ENCODE data around the gene KRTDAP. TPM values are rescaled to one million over a fixed set of nuclear protein-coding genes. Genes with fewer than 3 reads are reported as not detected.
A peak's percentile ranks its signal among the peaks of the same experiment; 100 is the strongest.
"Not testable (repeated sequence)": the region's sequence is repeated elsewhere in the genome, so short reads cannot be mapped to it uniquely, and the experiment has no call there.

Gene KRTDAP
- total RNA-seq, 1 experiment from 2014 or later = not detected

DNA sequence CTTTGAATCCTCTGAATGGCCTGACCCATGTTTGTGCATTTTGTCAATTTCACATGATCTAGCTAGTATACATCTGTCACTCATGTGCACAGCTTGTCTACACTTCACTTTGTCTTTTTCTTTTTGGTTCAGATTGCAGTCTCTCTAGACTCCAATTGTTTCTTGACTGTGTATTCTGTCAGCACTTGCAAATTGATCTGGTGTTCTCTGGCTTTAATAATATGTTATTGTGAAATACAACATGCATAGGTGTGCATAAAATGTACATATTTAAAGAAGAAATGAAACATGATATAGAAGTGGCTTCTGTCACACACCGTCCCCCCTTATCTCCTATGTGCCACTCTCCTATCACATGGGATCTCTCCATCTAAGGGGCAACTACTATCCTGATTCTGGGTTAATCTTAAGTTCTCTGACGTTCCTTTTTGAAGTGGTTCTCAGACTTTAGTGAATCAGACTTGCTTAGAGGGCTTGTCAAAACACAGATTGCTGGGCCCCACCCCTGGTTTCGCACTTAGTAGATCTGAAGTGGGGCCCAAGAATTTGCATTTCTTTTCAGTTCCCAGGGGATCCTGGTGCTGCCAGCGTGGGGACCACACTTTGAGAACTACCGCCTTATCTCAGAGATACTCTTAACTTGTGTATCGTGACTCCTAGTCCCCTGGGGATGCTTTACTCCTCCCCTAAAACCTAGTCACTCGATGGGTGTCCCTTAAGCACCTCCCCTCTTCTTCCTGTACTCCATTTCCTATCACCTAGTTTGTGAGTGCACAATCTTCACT, 5.8 kb downstream of the KRTDAP start:
- no peak for DNase-seq (ENCODE audit: low spot score)

DNA sequence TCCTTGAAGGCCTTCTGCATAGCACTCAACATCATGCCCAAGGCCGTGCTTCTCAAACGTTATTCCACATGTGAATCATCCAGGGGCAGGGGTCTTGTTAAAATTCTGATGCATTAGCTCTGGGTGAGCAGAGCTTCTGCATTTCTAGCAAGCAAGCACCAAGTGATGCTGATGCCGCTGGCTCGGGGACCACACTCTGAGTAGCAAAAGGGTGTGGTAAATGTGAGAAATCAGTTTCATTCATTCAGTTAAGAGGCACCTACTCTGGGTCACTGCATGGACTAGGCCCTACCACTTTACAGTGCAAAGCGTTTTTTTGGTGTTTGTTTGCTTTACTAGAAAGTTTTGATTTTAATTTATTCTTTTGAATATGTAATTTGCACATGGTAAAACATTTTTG, 7.2 kb downstream of the KRTDAP start:
- no peak for DNase-seq (ENCODE audit: low spot score)

DNA sequence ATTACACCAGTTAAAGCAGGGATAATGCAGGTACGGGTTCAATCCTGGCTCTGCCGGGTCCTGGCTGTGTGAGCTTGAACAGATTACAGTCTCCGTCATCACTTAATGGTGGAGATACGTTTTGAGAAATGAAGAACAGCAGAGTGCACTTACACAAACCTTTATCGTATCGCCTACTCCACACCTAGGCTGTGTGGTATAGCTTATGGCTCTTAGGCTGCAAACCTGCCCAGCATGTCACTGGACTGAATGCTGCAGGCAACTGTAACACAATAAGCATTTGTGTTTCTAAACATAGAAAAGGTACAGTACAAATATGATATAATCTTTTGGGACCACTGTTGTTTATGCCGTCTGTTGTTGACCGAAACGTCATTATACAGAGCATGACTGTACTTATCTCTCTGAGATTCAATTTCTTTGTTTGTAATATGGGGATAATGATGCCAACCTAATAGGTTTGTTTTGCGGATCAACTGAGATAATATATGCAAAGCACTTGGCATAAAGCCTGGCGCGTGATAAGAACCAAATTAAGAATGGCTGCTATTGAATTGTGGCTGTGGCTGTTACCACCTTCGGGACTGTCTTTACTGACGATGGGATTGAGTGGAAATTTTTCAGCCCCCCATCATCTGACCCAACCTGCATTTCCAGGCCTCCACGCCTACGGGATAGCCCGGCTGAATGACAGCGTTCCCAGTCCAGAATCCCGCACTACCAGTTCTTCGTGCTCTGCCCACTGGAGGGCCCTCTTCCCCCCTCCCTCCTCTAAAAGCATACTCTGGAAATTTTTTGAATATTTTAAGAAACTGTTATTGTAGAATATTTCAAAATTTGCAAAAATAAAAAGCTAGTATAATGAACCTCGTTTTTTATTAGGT, 11.2 kb downstream of the KRTDAP start:
- peak; percentile 30 for DNase-seq (ENCODE audit: low spot score)

DNA sequence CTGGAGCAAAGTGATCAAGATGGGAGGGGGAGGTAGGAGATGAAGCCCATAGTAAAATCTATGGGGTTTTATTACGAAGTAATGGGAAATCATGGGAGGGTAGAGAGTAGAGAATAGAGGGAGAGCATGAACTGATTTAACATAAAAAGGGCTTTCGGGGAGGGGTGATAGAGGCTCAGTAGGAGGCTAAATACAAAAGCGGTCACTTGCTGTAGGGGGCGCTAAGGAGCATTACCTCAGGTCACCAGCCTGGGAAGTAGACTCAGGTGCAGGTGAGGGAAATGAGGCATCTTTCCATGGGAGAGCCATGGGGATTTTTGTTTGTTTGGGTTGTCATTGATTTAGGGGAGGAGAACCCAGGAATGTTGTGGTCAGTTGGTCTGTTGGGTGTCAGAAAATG, 14.1 kb downstream of the KRTDAP start:
- DNase-seq (ENCODE audit: low spot score) = peak; percentile 24

DNA sequence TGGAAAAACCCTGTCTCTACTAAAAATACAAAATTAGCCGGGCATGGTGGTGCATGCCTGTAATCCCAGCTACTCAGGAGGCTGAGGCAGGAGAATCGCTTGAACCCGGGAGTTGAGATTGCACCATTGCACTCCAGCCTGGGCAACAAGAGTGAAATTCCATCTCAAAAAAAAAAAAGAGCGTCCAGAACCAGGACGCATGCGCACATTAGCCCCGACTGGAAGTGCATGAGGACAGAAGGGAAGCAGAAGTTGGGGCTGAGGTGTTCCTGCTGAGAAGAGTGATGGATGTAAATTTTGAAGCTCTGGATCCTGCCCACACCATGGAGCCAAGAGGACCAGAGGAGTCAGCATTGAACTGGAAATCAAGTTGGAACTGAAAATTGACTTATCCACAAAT, 15.7 kb downstream of the KRTDAP start:
- not testable (repeated sequence) for DNase-seq (ENCODE audit: low spot score)

DNA sequence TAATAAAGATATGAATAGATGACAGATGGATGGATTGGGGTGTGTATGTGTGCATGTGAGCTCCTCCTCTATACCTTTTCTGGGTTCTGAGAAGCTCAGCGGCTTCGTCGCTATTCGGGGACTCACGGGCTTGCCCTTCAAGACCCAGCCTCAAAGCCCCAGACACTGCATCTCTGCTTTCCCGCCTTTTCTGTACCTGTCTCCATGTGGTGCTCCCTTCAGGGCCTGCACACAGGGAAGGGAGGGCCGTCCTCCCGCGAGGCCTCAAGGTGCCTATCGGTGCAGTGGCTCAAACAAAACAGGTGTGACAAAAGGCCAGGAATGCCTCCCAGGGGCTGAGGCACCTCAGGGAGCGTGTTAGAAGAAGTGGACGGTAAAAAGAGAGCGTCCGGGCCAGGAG, 16.2 kb downstream of the KRTDAP start:
- DNase-seq (ENCODE audit: low spot score) = no peak

DNA sequence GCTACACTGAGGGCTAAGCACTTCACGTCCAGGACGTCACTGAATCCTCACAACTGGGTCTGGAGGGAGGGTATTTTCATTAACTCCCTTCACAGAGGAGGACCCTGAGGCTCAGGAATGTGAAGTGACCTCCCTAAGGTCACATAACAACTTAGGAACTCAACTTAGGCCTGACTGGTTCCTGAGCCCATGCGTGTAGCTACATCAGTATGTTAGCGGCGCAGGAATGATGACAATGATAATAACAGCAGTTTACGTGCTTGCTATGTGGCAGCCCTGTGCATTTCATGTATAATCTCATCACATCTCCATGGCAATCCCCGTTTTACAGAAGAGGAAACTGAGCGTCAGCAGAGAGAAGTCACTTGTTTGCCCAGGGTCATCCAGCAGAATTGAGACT, 18.3 kb downstream of the KRTDAP start:
- DNase-seq (ENCODE audit: low spot score) = no peak

DNA sequence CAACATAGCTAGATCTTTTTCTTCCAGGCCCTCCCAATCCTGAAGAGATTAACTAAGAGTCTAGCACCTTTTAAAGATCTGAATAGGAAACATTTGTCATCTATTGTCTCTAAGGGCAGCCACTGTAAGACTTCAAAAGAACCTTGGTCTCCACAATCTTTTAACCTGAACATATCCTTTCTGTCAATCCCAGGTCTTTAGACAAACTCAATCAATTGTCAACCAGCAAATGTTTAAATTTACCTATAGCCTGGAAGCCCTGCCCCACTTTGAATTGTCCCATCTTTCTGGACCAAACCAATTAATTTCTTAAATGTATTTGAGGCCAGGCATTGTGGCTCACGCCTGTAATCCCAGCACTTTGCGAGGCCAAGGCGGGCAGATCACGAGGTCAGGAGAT, 19.2 kb downstream of the KRTDAP start:
- not testable (repeated sequence) for DNase-seq (ENCODE audit: low spot score)

DNA sequence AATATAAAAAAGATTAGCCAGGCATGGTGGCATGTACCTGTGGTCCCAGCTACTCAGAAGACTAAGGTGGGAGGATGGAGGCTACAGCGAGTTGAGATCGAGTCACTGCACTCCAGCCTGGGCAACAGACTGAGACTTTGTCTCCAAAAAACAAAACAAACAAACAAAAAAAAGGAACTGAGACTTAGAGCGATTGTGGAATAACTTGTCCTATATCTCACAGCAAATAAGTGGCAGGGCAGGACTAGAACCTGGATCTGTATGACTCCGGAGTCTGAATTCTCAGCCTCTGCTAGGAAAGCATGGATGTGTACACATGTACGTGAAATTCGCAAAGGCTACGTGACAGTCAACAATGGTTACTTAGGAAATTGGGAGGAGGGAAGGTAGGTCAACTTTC, 20.1 kb downstream of the KRTDAP start:
- no peak for DNase-seq (ENCODE audit: low spot score)

DNA sequence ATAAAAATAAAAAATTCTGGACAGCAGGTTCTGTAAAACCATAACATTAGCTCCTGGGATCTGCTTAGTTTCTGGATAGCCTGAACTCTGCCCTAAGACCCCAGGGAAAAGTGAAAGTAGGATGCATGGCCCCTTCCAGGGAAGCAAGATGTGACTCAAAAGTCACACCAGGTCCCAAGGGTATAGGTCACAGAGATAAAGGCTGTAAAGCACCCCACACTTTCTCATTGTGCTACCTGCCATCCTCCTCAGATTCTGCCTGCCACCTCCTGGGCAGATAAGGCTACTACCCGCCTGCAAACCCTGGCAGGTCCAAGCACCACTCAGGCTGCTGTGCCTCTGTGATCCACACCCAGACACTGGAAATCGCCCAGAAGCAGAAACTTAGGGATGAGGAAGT, 21.6 kb downstream of the KRTDAP start:
- DNase-seq (ENCODE audit: low spot score) = peak; percentile 70

DNA sequence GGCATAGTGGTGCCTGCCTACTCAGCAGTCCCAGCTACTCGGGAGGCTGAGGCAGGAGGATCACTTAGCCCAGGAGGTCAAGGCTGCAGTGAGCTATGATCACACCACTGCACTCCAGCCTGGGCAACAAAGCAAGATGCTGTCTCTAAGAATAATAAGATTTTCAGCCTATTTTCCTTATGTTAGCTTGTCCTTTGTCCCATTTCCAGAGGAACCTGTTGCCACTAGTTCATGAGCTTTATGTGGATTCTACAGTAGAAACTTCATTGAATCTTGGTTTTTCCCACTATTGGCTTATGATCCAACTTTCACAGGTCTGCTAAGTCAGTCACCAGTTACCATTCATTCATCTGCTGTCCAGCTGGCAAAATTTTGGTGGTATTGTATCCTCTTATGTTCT, 24.0 kb downstream of the KRTDAP start:
- no peak for DNase-seq (ENCODE audit: low spot score)

DNA sequence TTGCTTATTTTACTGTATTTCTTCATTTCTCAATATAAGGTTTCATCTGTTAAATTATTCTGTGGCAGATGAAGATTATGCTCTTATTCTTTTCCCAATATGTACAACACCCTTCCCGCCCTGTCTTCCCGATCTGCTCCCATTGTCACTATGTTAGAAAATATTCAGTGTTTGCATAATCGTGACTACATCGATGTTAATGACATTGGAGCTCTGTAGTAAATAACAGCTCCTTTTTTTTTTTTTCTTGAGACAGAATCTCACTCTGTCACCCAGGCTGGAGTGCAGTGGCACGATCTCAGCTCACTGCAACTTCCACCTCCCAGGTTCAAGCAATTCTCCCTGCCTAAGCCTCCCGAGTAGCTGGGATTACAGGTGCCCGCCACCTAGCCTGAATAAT, 27.3 kb downstream of the KRTDAP start:
- not testable (repeated sequence) for DNase-seq (ENCODE audit: low spot score)

DNA sequence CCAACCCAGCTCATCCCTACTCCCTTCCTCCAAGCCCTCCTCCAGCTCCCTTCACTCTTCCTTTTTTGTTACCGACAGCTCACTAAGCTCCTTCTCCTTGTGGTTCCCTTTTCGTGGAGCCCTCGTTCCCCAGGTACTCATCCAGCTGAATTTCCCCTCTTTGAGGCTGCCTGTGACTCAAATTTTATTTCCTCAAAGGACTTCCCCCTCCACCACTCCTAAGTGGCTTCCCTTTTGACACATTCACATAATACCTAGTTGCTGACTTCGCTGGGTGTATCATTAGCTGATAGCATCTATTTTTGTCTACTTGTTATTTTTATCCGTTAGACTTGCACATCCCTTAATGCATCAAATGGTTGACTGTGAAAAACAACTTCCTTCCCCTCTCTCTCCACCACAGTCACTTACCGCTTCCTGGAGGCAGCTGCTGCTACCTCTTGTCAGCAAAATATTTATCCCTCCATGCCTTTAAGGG, 27.7 kb downstream of the KRTDAP start:
- DNase-seq (ENCODE audit: low spot score) = no peak

DNA sequence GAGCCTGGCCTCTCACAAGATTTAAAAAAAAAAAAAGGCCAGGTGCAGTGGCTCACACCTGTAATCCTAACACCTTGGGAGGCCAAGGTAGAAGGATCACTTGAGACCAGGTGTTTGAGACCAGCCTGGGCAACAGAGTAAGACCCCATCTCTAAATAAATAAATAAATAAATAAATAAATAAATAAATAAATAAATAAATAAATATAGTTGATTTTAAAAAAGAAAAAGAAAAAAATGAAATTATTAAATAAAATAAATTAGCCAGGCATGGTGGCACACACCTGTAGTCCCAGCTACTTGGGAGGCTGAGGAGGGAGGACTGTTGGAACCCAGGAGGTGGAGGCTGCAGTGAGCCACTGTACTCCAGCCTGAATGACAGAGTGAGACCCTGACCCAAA, 28.5 kb downstream of the KRTDAP start:
- not testable (repeated sequence) for DNase-seq (ENCODE audit: low spot score)

DNA sequence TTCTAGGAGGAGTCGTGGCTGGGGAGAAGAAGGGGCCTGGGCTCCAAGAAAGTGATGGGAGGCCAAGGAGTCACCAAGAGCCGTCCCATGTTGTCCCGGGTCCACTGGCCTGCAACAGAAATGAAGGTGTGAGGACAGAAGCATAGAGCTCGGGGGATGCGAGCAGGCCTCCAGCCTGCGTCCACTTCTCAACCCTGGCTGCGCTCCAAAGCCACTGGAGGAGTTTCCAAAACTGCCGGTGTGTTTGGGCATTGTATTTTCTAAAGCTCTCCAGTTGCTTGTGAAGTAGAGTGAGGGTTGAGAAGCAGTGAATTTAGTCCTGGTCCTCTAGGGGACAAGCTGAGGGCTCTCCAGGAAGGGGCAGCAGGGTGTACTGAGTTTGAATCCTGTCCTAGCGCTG, 29.2 kb downstream of the KRTDAP start:
- no peak for DNase-seq (ENCODE audit: low spot score)

DNA sequence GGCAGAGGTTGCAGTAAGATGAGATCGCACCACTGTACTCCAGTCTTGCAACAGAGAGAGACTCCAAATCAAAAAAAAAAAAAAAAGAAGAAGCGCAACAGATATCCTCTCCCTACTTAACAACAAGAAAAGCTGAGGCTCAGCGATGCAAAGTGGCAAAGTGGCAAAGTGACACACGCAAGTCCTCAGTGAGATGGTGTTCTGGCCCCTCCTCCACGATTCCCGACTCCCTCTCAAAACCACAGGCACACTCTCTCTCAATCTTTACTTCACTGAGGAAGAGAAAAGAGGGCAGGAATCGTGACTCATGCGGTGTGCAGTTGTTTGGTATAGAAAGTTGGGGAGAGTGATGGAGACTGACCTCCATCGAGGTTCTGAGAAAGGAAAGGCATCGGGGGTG, 29.7 kb downstream of the KRTDAP start:
- DNase-seq (ENCODE audit: low spot score) = no peak

DNA sequence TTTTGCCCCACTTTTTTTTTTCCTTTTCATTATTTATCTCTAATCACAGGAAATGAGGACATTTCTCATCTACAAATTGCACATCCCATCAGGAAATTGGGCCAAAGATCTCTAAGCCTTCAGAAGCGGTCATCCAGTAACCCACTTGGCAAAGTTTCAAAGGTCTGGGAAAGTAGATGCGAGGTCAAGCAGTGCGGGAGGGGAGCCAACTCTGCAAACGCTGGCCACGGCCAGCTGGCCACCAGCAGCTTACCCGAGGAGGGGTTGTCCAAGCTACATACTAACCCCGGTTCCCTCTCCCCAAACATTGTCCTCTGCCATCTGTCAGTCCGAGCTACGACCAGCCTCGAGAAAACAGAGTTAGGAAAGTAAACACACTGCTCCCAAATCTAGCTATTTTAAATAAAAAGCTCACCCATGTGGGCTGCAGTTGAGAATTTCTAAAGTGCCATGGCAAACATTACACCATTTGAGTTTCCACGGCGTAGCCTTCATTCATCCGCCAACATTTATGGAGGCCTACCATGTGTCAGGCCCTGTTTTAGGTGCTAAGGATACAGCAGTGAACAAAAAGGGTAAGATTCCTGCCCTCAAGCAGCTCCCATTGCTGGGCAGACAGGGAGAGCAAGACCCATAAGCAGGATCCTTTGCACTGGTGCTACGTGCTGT, 30.7 kb downstream of the KRTDAP start:
- peak; percentile 47 for DNase-seq (ENCODE audit: low spot score)

DNA sequence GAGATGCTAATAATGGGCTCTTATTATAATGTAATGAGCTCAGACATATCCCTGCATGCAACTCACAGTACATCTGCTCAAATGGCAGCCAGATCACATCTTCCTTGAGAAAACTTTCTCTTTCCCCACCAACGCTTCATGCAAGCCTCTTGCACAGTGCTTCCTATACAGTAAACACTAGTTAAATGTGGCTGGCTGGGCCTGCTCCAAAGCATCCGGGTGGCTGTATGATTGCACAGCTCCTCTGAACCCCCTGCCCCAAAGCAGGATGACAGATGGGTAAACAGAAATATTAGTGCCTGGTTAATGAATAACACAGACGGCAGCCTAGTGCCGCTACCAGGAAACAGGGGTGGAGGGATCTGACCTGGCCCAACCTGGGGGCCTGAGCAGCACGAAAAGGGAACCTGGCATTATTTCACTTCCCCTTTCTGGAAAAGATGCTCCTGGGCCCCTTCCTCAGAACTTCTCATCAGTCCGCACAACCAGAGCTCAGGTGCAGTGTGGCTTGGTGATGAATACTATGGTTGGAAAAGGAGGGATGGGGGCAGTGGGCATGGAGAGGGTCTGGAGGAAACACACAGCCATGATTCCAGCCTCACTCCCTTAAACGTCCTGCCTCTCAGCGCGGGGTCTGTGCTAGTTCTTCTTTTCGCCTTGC, 31.4 kb downstream of the KRTDAP start:
- peak; percentile 46 for DNase-seq (ENCODE audit: low spot score)

DNA sequence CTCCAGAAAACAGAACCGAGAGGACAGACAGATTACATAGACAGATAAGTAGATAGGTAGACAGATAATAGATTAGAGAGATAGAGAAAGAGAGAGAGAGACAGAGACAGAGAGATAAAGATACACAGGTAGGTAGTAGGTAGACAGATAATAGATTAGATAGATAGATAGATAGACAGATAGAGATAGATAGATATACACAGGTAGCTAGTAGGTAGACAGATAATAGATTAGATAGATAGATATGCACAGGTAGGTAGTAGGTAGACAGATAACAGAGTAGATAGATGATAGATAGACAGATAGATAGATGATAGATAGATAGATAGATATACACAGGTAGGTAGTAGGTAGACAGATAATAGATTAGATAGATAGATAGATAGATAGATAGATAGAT, 32.1 kb downstream of the KRTDAP start:
- DNase-seq (ENCODE audit: low spot score) = no peak

DNA sequence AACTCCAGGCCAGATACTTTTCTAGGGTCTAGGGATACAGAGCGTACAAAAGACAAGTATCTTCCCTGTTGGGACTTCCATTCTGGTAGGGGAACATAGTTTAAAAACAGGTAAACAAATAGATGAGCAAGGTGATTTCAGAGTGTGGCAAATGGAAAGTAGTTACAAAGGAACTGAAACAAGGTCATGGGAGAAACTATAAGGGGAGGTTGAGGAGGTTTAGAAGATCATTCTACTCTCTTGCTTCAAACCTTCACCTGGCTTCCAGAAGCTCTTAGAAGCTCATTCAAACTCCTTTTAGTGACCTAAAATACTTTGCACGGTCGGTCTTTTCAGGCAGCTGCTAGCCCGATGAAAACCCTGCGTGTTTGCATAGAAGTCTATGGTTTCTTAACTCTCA, 33.1 kb downstream of the KRTDAP start:
- DNase-seq (ENCODE audit: low spot score) = no peak

DNA sequence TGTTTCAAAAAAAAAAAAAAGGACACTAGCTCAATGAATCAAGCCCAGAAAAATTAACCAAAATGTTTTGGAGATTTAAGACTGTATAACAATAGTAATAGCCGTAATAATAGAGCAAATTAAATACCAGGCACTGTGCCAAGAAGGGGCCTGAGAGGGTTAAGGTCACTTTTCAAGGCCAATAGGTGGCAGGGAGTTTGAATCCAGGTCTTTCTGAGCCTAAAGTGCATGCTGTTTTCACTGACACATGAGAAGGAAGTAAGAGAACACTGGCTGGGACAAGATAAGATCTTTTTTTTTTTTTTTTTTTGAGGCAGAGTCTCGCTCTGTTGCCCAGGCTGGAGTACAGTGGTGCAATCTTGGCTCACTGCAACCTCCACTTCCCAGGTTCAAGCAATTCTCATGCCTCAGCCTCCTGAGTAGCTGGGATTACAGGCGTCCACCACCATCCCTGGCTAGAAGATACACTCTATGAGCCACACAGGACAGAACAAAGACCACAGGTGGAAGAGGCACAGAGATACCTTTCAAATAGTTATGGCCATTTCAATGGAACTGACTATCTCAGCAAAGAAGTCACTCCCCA, 34.6 kb downstream of the KRTDAP start:
- no peak for DNase-seq (ENCODE audit: low spot score)

All from HT-29 (cell line).